HK-2 (cell line): Measurements from ENCODE around the gene SFSWAP.
"Not testable (repeated sequence)": the region's sequence is repeated elsewhere in the genome, so short reads cannot be mapped to it uniquely, and the experiment has no call there.

Experiments used
- DNase-seq: peaks from one replicate; pipeline ENCODE4 v3.0.0-alpha.2; 2018; ENCODE audit not compliant: unreplicated experiment

Gene SFSWAP

GRCh38 chr12:131701705-131702572, 9.0 kb upstream of the SFSWAP start:
- DNase-seq: no peak

- no peak for DNase-seq
Observed at GRCh38 chr12:131702573-131702877, 8.4 kb upstream of the SFSWAP start.

- DNase-seq: no peak
Observed at GRCh38 chr12:131703161-131703560, 7.7 kb upstream of the SFSWAP start.

GRCh38 chr12:131704509-131704908, 6.4 kb upstream of the SFSWAP start:
- DNase-seq: no peak

GRCh38 chr12:131706709-131707108, 4.2 kb upstream of the SFSWAP start:
- DNase-seq: not testable (repeated sequence)

- DNase-seq: no peak
Observed at GRCh38 chr12:131709226-131709625, 1.7 kb upstream of the SFSWAP start.

- DNase-seq: no peak
Observed at GRCh38 chr12:131711551-131712205, 788 bp downstream of the SFSWAP start.

GRCh38 chr12:131713349-131713748, 2.5 kb downstream of the SFSWAP start:
- DNase-seq: no peak

GRCh38 chr12:131714759-131715158, 3.9 kb downstream of the SFSWAP start:
- DNase-seq: no peak

GRCh38 chr12:131716282-131716681, 5.4 kb downstream of the SFSWAP start:
- DNase-seq: no peak

- no peak for DNase-seq
Observed at GRCh38 chr12:131720241-131720640, 9.4 kb downstream of the SFSWAP start.

- no peak for DNase-seq
Observed at GRCh38 chr12:131720921-131721320, 10.0 kb downstream of the SFSWAP start.

GRCh38 chr12:131721548-131721947, 10.7 kb downstream of the SFSWAP start:
- no peak for DNase-seq

- no peak for DNase-seq
Observed at GRCh38 chr12:131723532-131723931, 12.6 kb downstream of the SFSWAP start.

- DNase-seq: no peak
Observed at GRCh38 chr12:131724534-131724933, 13.6 kb downstream of the SFSWAP start.

GRCh38 chr12:131725503-131725902, 14.6 kb downstream of the SFSWAP start:
- DNase-seq: no peak

GRCh38 chr12:131728720-131729119, 17.8 kb downstream of the SFSWAP start:
- no peak for DNase-seq

- no peak for DNase-seq
Observed at GRCh38 chr12:131729254-131729955, 18.5 kb downstream of the SFSWAP start.

GRCh38 chr12:131732996-131733615, 22.2 kb downstream of the SFSWAP start:
- no peak for DNase-seq

GRCh38 chr12:131733874-131734273, 23.0 kb downstream of the SFSWAP start:
- DNase-seq: no peak

GRCh38 chr12:131734336-131735152, 23.7 kb downstream of the SFSWAP start:
- no peak for DNase-seq

- no peak for DNase-seq
Observed at GRCh38 chr12:131735153-131735456, 24.2 kb downstream of the SFSWAP start.
